Measurements from ENCODE around the gene SORBS2.

DNA sequence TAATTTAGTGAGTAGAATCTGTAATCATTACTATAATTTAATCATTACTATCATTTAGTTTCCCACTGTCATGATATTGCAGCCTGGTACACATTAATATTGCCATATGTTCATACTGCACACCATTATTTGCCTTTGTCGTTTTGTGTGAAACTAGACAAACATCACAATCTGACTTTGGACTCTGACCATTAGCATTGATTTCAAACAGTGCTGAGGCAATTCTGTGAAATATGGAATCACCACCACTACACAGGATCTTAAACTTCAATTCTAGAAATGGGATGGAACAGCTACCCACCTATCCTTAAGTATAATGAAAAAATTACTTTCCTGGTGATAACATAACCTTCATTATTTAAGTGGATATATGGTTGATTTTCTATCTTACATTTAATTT, 98.3 kb downstream of the SORBS2 start:
- TF ChIP-seq, protein P1, sequence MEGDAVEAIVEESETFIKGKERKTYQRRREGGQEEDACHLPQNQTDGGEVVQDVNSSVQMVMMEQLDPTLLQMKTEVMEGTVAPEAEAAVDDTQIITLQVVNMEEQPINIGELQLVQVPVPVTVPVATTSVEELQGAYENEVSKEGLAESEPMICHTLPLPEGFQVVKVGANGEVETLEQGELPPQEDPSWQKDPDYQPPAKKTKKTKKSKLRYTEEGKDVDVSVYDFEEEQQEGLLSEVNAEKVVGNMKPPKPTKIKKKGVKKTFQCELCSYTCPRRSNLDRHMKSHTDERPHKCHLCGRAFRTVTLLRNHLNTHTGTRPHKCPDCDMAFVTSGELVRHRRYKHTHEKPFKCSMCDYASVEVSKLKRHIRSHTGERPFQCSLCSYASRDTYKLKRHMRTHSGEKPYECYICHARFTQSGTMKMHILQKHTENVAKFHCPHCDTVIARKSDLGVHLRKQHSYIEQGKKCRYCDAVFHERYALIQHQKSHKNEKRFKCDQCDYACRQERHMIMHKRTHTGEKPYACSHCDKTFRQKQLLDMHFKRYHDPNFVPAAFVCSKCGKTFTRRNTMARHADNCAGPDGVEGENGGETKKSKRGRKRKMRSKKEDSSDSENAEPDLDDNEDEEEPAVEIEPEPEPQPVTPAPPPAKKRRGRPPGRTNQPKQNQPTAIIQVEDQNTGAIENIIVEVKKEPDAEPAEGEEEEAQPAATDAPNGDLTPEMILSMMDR (conservative IDR thresholded peaks at IDR 0.05; ENCODE audit: low read depth, low read length): no peak
- no peak for TF ChIP-seq POLR2A (IDR thresholded peaks at IDR 0.05; ENCODE audit: low read depth, low read length)
- TF ChIP-seq FOS (IDR thresholded peaks at IDR 0.05; ENCODE audit: low read depth, low read length): no peak
- no peak for TF ChIP-seq BHLHE40 (IDR thresholded peaks at IDR 0.05; ENCODE audit: low read depth, low read length)
- no peak for TF ChIP-seq CEBPB (IDR thresholded peaks at IDR 0.05; ENCODE audit: low read depth, low read length)

All from IMR-90 (cell line).